ENCODE results near the gene DNAJB4. TPM values are rescaled to one million over a fixed set of nuclear protein-coding genes. Genes with fewer than 3 reads are reported as not detected.

DNAJB4 gene
- total RNA-seq, 5 donors from 2014 or later (not counting 1 experiment from before 2014, with no cell fraction given) = 10.0 to 19.6 (median 12.2) TPM

GRCh38 chr1:77966291-77966690, 38.4 kb upstream of the DNAJB4 start:
- no peaks in the 10 kb centered on the region for H3K27me3 ChIP-seq (replicated peaks in 1 of 2; ENCODE audit: control insufficient read depth in 2 of 2, extremely low read depth in 1 of 2, insufficient read depth in 2 of 2, low read length in 1 of 2)
- ChIA-PET POLR2A (interaction anchor here (0.6 to 5.5 kb wide), 7 partner anchors 10 to 215 kb away, joined by 3 to 30 read pairs (median 4); partner anchors contain the start of gene FUBP1 (in 1 of the 2)), CTCF (interaction anchor here in 1 of 2 donors (1.2 kb wide), 1 partner anchor 19 kb away, joined by 3 read pairs; no protein-coding TSS in a partner anchor)
- WGBS (ENCODE audit: insufficient coverage) = 67% methylated on average over 1 of the region's 3 CpGs
- H3K4me3 Mint-ChIP-seq = no peak overlapping the region
- H3K27me3 Mint-ChIP-seq = no peaks in the 10 kb centered on the region
- H3K27ac ChIP-seq (ENCODE audit: low read length) = no peak overlapping the region
- no peaks in the 10 kb centered on the region for H3K9me3 Mint-ChIP-seq
- H3K4me1 ChIP-seq (ENCODE audit: control insufficient read depth in 1 of 2, extremely low read depth in 1 of 2, insufficient read depth in 2 of 2, low read length in 2 of 2) = peaks cover 7 to 15% of the 10 kb centered on the region in 2 experiments
- peaks cover 52 to 54% (median 53%) of the 10 kb centered on the region in 3 donors for H3K4me1 Mint-ChIP-seq
- no peaks in the 10 kb centered on the region for H3K9me3 ChIP-seq
- peak overlapping the region in 1 of 2 donors; percentile 0 for H3K27ac Mint-ChIP-seq
- peaks cover 51% of the 10 kb centered on the region for H3K36me3 Mint-ChIP-seq
- DNase-seq = no peak
- no peak overlapping the region for H3K4me3 ChIP-seq (ENCODE audit: control insufficient read depth in 1 of 2, extremely low read depth in 1 of 2, low read length in 1 of 2)
- no peak for ATAC-seq (replicated peaks in 1 of 4)
- peaks cover 2 to 95% of the 10 kb centered on the region in 2 donors for H3K36me3 ChIP-seq (ENCODE audit: control insufficient read depth in 2 of 2, extremely low read depth in 1 of 2, insufficient read depth in 1 of 2, low read length in 1 of 2)

GRCh38 chr1:77970192-77970591, 34.5 kb upstream of the DNAJB4 start:
- Mint-ChIP-seq H3K27me3 (no peaks in the 10 kb centered on the region), H3K9me3 (no peaks in the 10 kb centered on the region), H3K27ac (no peak overlapping the region), H3K4me1 (peaks cover 63 to 77% (median 74%) of the 10 kb centered on the region in 3 donors), H3K4me3 (no peak overlapping the region), H3K36me3 (peaks cover 31% of the 10 kb centered on the region)
- POLR2A ChIA-PET = interaction anchor here (0.6 to 5.5 kb wide), 4 partner anchors 8 to 35 kb away, joined by 3 to 30 read pairs (median 6); partner anchors contain the start of genes DNAJB4 (in 1 of the 2) and FUBP1 (in 1 of the 2)
- 67% methylated on average over 1 of the region's 1 CpG for WGBS (ENCODE audit: insufficient coverage)
- DNase-seq = no peak
- Histone ChIP-seq H3K27me3 (replicated peaks in 1 of 2; ENCODE audit: control insufficient read depth in 2 of 2, extremely low read depth in 1 of 2, insufficient read depth in 2 of 2, low read length in 1 of 2) (no peaks in the 10 kb centered on the region), H3K27ac (ENCODE audit: low read length) (no peak overlapping the region), H3K4me1 (ENCODE audit: control insufficient read depth in 1 of 2, extremely low read depth in 1 of 2, insufficient read depth in 2 of 2, low read length in 2 of 2) (peaks cover 24 to 33% of the 10 kb centered on the region in 2 experiments), H3K36me3 (ENCODE audit: control insufficient read depth in 2 of 2, extremely low read depth in 1 of 2, insufficient read depth in 1 of 2, low read length in 1 of 2) (peaks cover 0 to 67% of the 10 kb centered on the region in 2 donors), H3K9me3 (no peaks in the 10 kb centered on the region), H3K4me3 (ENCODE audit: control insufficient read depth in 1 of 2, extremely low read depth in 1 of 2, low read length in 1 of 2) (no peak overlapping the region)
- ATAC-seq (replicated peaks in 1 of 4) = no peak
- CTCF ChIA-PET = interaction anchor here (0.5 to 0.6 kb wide), 2 partner anchors 25 to 161 kb away, joined by 3 read pairs; no protein-coding TSS in a partner anchor

GRCh38 chr1:77972080-77972479, 32.7 kb upstream of the DNAJB4 start:
- peaks cover 29% of the 10 kb centered on the region for H3K36me3 Mint-ChIP-seq

GRCh38 chr1:77975386-77975785, 29.4 kb upstream of the DNAJB4 start:
- Mint-ChIP-seq H3K4me3 (peak overlapping the region in 1 of 3 donors; percentile 80), H3K4me1 (peaks cover 55 to 64% (median 55%) of the 10 kb centered on the region in 3 donors), H3K27me3 (no peaks in the 10 kb centered on the region), H3K27ac (peak overlapping the region; percentile 62 to 82), H3K36me3 (peaks cover 16% of the 10 kb centered on the region), H3K9me3 (no peaks in the 10 kb centered on the region)
- H3K27ac ChIP-seq (ENCODE audit: low read length) = peak overlapping the region; percentile 26
- H3K4me3 ChIP-seq (ENCODE audit: control insufficient read depth in 1 of 2, extremely low read depth in 1 of 2, low read length in 1 of 2) = peak overlapping the region in 1 of 2 donors; percentile 21
- ATAC-seq (replicated peaks in 1 of 4) (no peak), DNase-seq (no peak)
- H3K27me3 ChIP-seq (replicated peaks in 1 of 2; ENCODE audit: control insufficient read depth in 2 of 2, extremely low read depth in 1 of 2, insufficient read depth in 2 of 2, low read length in 1 of 2) = no peaks in the 10 kb centered on the region
- H3K36me3 ChIP-seq (ENCODE audit: control insufficient read depth in 2 of 2, extremely low read depth in 1 of 2, insufficient read depth in 1 of 2, low read length in 1 of 2) = peaks cover 0 to 19% of the 10 kb centered on the region in 2 donors
- POLR2A ChIA-PET = interaction anchor here (0.6 to 5.8 kb wide), 8 partner anchors 10 to 161 kb away, joined by 3 to 66 read pairs (median 8); partner anchors contain the start of gene DNAJB4 (in 2 of the 2)
- peaks cover 40 to 57% of the 10 kb centered on the region in 2 experiments for H3K4me1 ChIP-seq (ENCODE audit: control insufficient read depth in 1 of 2, extremely low read depth in 1 of 2, insufficient read depth in 2 of 2, low read length in 2 of 2)
- CTCF ChIA-PET = interaction anchor here in 1 of 2 donors (0.8 to 4.7 kb wide), 4 partner anchors 19 to 139 kb away, joined by 3 to 74 read pairs (median 6); partner anchors contain the start of gene DNAJB4
- WGBS (ENCODE audit: insufficient coverage) = 0% methylated on average over 1 of the region's 4 CpGs
- H3K9me3 ChIP-seq = no peaks in the 10 kb centered on the region

More at GRCh38 chr1:77972080-77972479, 32.7 kb upstream of the DNAJB4 start:
- H3K27me3 Mint-ChIP-seq = no peaks in the 10 kb centered on the region
- CTCF ChIA-PET = interaction anchor here in 1 of 2 donors (1.0 to 1.6 kb wide), 2 partner anchors 15 to 32 kb away, joined by 3 to 5 read pairs; no protein-coding TSS in a partner anchor
- DNase-seq (no peak), ATAC-seq (replicated peaks in 1 of 4) (no peak)
- Histone ChIP-seq H3K27me3 (replicated peaks in 1 of 2; ENCODE audit: control insufficient read depth in 2 of 2, extremely low read depth in 1 of 2, insufficient read depth in 2 of 2, low read length in 1 of 2) (no peaks in the 10 kb centered on the region), H3K9me3 (no peaks in the 10 kb centered on the region), H3K4me3 (ENCODE audit: control insufficient read depth in 1 of 2, extremely low read depth in 1 of 2, low read length in 1 of 2) (no peak overlapping the region), H3K36me3 (ENCODE audit: control insufficient read depth in 2 of 2, extremely low read depth in 1 of 2, insufficient read depth in 1 of 2, low read length in 1 of 2) (peaks cover 0 to 48% of the 10 kb centered on the region in 2 donors), H3K27ac (ENCODE audit: low read length) (no peak overlapping the region), H3K4me1 (ENCODE audit: control insufficient read depth in 1 of 2, extremely low read depth in 1 of 2, insufficient read depth in 2 of 2, low read length in 2 of 2) (peaks cover 41 to 46% of the 10 kb centered on the region in 2 experiments)
- peaks cover 68 to 83% (median 77%) of the 10 kb centered on the region in 3 donors for H3K4me1 Mint-ChIP-seq
- no CpG with 5 or more reads among the region's 3 CpGs for WGBS (ENCODE audit: insufficient coverage)
- POLR2A ChIA-PET = interaction anchor here (0.5 to 1.2 kb wide), 5 partner anchors 16 to 242 kb away, joined by 3 to 7 read pairs (median 4); partner anchors contain the start of gene DNAJB4 (in 1 of the 2)
- H3K4me3 Mint-ChIP-seq = peak overlapping the region; percentile 24 to 48 (median 43)
- peak overlapping the region; percentile 16 to 31 for H3K27ac Mint-ChIP-seq
- no peaks in the 10 kb centered on the region for H3K9me3 Mint-ChIP-seq

- Mint-ChIP-seq H3K36me3 (peaks cover 16% of the 10 kb centered on the region), H3K4me1 (peaks cover 55 to 63% (median 60%) of the 10 kb centered on the region in 3 donors), H3K4me3 (peak overlapping the region in 1 of 3 donors; percentile 80), H3K27ac (peak overlapping the region; percentile 62 to 82), H3K9me3 (no peaks in the 10 kb centered on the region), H3K27me3 (no peaks in the 10 kb centered on the region)
- H3K4me3 ChIP-seq (ENCODE audit: control insufficient read depth in 1 of 2, extremely low read depth in 1 of 2, low read length in 1 of 2) = peak overlapping the region in 1 of 2 donors; percentile 92
- H3K9me3 ChIP-seq = no peaks in the 10 kb centered on the region
- peaks cover 41 to 52% of the 10 kb centered on the region in 2 experiments for H3K4me1 ChIP-seq (ENCODE audit: control insufficient read depth in 1 of 2, extremely low read depth in 1 of 2, insufficient read depth in 2 of 2, low read length in 2 of 2)
- ATAC-seq (replicated peaks in 1 of 4) = no peak
- WGBS (ENCODE audit: insufficient coverage) = 25% methylated on average over 1 of the region's 2 CpGs
- ChIA-PET CTCF (interaction anchor here (0.7 to 4.7 kb wide), 6 partner anchors 15 to 139 kb away, joined by 3 to 74 read pairs (median 4); partner anchors contain the start of gene DNAJB4 (in 1 of the 2)), POLR2A (interaction anchor here (0.6 to 5.8 kb wide), 10 partner anchors 9 to 694 kb away, joined by 3 to 66 read pairs (median 6); partner anchors contain the start of gene DNAJB4 (in 2 of the 2))
- H3K27me3 ChIP-seq (replicated peaks in 1 of 2; ENCODE audit: control insufficient read depth in 2 of 2, extremely low read depth in 1 of 2, insufficient read depth in 2 of 2, low read length in 1 of 2) = no peaks in the 10 kb centered on the region
- peak overlapping the region; percentile 100 for H3K27ac ChIP-seq (ENCODE audit: low read length)
- DNase-seq = no peak
- peaks cover 0 to 14% of the 10 kb centered on the region in 2 donors for H3K36me3 ChIP-seq (ENCODE audit: control insufficient read depth in 2 of 2, extremely low read depth in 1 of 2, insufficient read depth in 1 of 2, low read length in 1 of 2)
Observed at GRCh38 chr1:77975907-77976306, 28.8 kb upstream of the DNAJB4 start.

GRCh38 chr1:77976433-77977076, 28.2 kb upstream of the DNAJB4 start:
- ATAC-seq (replicated peaks in 1 of 4) = no peak
- peaks cover 0 to 11% of the 10 kb centered on the region in 2 donors for H3K36me3 ChIP-seq (ENCODE audit: control insufficient read depth in 2 of 2, extremely low read depth in 1 of 2, insufficient read depth in 1 of 2, low read length in 1 of 2)
- H3K27me3 ChIP-seq (replicated peaks in 1 of 2; ENCODE audit: control insufficient read depth in 2 of 2, extremely low read depth in 1 of 2, insufficient read depth in 2 of 2, low read length in 1 of 2) = no peaks in the 10 kb centered on the region
- no peaks in the 10 kb centered on the region for H3K27me3 Mint-ChIP-seq
- H3K4me3 ChIP-seq (ENCODE audit: control insufficient read depth in 1 of 2, extremely low read depth in 1 of 2, low read length in 1 of 2) = peak overlapping the region; percentile 92 to 93
- ChIA-PET CTCF (interaction anchor here (0.7 to 4.7 kb wide), 6 partner anchors 16 to 138 kb away, joined by 3 to 74 read pairs (median 4); partner anchors contain the start of gene DNAJB4 (in 1 of the 2)), POLR2A (interaction anchor here (0.6 to 5.8 kb wide), 12 partner anchors 10 to 244 kb away, joined by 3 to 183 read pairs (median 6); partner anchors contain the start of genes DNAJB4 (in 2 of the 2), MIGA1 (in 1 of the 2) and USP33 (in 1 of the 2))
- H3K36me3 Mint-ChIP-seq = peaks cover 16% of the 10 kb centered on the region
- H3K4me1 Mint-ChIP-seq = peaks cover 53 to 61% (median 60%) of the 10 kb centered on the region in 3 donors
- H3K9me3 ChIP-seq = no peaks in the 10 kb centered on the region
- 32% methylated on average over 8 of the region's 13 CpGs for WGBS (ENCODE audit: insufficient coverage)
- no peaks in the 10 kb centered on the region for H3K9me3 Mint-ChIP-seq
- peaks cover 38 to 49% of the 10 kb centered on the region in 2 experiments for H3K4me1 ChIP-seq (ENCODE audit: control insufficient read depth in 1 of 2, extremely low read depth in 1 of 2, insufficient read depth in 2 of 2, low read length in 2 of 2)
- no peak overlapping the region for H3K27ac Mint-ChIP-seq
- no peak overlapping the region for H3K4me3 Mint-ChIP-seq
- DNase-seq = no peak
- H3K27ac ChIP-seq (ENCODE audit: low read length) = peak overlapping the region; percentile 100

Measured in T-cell (primary cell).